ENCODE results near the gene ZNF770.
A peak's percentile ranks its signal among the peaks of the same experiment; 100 is the strongest.
"Not testable (repeated sequence)": the region's sequence is repeated elsewhere in the genome, so short reads cannot be mapped to it uniquely, and the experiment has no call there.

ZNF770 gene

DNA sequence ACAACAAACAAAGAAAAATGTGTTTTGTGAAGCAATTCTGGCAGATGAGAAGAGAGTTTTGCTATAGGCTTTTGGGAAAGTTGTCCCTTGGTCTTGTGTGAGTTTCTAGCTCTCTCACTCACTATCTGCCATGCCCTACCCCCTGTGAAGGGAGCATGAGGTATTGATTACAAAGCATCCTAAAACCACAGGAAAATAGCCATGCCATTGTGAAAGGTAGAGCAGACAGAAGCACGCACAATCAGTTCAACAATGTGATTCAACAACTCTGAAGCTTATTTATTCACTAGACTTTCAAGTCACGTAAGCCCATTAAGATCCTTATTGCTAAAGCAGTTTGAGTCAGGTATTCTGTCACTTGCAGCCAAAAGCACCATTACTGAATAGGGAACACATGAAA lies 12.0 kb downstream of the ZNF770 start:
- no peak for DNase-seq

DNA sequence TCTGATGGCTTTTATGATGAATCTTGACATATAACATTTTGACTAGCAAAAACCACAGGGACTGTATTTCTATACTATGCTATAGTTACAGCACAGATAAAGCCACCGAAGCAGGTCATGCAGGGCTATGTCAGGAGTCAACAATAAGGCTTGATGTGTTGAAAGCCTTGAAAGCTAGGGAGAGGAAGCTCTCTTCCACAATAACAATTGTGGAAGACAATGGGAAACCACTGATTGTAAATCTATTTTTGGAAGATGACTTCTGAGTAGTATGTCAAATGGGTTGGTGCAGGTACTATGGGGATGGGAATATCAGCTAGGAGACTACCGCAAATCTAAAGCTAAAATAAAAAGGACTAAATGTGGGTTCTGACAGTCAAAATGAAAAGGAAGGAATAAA lies 14.6 kb downstream of the ZNF770 start:
- DNase-seq: no peak

DNA sequence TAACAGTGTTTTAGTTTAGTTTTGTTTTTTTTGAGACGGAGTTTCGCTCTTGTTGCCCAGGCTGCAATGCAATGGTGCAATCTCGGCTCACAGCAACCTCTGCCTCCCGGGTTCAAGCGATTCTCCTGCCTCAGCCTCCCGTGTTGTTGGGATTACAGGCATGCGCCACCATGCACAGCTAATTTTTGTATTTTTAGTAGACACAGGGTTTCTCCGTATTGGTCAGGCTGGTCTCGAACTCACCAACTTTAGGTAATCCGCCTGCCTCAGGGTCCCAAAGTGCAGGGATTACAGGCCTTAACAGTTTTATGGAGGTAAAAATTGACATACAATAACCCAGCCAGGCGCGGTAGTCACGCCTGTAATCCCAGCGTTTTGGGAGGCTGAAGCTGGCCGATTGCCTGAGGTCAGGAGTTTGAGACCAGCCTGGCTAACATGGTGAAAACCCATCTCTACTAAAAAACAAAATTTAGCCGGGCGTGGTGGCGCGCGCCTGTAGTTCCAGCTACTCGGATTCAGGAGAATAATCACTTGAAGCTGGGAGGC lies 17.9 kb downstream of the ZNF770 start:
- DNase-seq: not testable (repeated sequence)

DNA sequence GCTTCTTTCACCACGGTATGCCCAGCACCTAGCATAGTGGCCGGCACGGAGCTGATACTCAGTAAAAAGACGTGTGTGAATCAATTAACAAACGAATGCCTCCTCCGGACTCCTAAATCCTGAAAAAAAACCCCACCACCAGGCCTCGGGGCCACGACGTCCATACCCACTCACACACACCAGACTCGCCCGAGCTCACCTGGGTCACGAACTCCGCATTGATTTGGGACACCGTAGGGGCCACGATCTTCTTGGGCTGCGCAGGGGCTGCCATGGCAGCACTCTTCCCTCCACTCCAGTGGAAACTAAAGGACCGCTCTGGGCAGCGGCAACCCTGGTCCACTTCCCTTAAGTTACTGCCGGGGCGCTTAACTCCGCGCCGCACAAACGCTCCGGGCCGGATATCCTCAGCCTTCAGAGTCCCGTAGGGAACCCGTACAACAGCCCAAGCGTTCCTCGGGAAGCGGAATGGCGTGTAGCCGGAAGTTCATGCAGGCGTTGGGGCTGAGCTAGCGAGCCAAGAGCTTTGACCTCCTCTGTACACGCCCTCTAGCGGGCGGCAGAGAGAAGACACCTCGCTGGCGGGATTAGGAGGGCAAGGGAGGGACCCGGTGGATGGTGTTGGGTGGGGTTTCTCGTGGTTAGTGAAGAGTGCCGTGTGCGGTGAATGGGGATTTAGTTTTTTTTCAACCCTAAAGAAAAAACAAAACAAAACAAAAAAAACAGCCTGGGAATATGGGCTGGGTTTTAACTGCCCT lies 18.6 kb downstream of the ZNF770 start, which contains the start of gene AQR:
Gene AQR, minus strand, starts transcription at position 403 of the 758 bp plus-strand sequence. Its CDS starts 129 bp downstream, at position 274.
- DNase-seq: peak; percentile 99

DNA sequence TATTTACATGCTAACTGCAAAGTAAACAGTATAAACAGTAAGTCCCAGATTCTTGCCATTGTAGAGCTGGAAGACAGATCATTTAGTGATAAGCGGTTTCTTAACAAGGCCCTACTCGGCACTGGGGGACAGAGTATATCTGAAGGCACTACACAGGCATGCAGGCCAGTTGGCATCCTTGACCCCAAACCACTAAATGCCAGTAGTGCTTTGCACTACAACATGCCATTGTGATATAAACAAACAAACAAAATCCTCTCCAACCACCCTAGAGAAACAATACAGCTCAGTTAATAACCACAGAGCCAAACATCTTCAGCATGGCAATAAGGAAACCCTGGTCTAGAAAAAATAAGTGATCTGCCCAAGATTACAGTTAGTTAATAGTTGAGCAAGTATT lies 23.8 kb downstream of the ZNF770 start:
- no peak for DNase-seq

DNA sequence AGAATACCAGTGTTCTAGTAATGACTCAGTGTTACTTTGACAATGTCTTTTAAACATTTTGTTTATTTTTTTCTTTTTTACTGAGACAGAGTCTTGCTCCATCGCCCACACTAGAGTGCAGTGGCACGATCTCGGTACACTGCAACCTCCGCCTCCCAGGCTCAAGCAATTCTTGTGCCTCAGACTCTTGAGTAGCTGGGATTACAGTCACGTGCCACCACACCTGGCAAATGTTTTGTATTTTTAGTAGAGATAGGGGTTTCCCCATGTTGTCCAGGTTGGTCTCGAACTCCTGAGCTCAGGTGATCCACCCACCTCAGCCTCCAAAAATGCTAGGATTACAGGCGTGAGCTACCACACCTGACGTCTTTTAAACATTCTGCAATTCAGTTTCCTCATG lies 34.2 kb downstream of the ZNF770 start:
- no peak for DNase-seq

DNA sequence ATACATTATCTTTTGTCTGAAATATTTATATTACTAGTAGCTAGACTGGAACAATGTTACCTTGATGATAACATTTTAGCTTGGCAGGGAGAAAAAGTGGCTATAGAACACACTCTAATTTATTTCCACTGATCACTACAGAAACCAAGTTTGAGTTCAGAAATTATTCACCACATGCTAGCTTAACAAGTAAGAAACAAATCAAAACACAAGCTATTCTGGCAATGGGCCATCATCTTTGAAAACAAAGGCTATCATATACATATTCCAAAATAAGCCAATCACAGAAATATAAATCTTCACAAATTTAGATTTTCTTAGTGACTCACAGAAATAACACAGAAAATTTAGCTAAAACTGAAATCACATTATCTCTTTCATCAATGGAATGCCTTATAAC lies 35.6 kb downstream of the ZNF770 start:
- DNase-seq: no peak

DNA sequence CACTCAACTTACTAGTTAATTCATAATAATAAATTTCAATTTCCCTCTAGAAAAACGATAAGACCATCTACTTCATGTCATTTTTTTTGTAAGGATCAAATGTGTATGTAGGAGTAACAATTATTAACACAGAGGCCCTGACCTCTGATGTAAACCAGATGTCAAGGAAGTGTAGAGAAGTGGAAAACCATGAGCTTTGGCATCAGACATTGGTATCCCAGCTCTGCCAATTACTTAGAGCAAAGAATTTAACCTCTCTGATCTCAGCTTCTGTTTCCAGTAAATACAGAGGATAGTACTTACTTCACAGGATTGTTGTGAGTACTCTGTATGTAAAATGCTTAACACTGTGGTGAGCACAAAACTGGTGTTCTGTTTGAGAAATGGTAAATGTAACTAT lies 36.1 kb downstream of the ZNF770 start:
- no peak for DNase-seq

DNA sequence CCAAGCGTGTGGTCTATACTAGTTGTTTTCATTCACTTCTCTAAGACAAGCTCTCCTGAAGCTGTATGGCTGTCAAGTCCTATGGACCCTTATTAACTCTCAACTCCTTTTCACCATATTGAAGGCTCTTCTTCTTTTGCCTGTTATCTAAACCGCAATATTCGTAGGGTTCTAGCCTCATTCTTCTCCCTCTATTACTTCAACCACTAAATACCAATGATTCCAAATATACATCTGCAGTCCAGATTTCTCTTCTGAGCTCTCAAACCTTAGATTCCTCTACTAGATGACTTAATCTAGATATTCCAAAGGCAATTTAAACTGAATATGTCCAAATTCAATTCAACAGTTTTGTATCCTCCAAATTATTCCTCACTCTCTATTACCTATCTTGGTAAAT lies 43.2 kb downstream of the ZNF770 start:
- no peak for DNase-seq

DNA sequence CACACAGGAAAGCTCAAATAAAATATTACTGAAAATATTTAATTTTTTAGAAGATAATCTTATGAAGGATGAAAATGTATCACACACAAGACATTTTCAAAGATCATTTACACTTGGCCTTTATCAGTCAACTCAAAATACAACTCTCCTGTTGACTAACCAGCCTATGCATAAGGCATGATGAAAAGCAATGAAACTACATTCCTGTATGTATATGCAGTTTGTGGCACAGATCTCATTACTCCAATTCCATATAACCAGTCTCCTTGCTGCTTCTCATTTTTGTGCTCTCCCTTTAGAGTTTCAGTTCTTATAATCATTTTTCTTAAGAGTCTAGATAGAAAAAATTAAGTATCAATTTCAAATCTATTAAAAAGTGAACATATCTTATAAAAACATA lies 44.4 kb downstream of the ZNF770 start:
- no peak for DNase-seq

DNA sequence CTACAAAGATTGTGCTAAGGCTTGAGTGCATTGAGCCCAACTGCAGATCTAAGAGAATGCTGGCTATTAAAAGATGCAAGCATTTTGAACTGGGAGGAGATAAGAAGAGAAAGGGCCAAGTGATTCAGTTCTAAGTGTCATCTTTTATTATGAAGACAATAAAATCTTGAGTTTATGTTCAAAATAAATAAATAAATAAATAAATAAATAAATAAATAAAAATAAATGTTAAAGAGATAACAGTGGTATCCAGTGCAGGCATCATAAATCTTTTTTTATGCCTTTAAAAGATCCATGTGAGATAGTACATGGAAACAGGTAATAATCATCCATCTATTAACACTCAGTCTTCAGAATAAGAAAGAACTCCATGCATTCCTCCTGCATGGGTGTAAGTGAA lies 44.8 kb downstream of the ZNF770 start:
- not testable (repeated sequence) for DNase-seq

DNA sequence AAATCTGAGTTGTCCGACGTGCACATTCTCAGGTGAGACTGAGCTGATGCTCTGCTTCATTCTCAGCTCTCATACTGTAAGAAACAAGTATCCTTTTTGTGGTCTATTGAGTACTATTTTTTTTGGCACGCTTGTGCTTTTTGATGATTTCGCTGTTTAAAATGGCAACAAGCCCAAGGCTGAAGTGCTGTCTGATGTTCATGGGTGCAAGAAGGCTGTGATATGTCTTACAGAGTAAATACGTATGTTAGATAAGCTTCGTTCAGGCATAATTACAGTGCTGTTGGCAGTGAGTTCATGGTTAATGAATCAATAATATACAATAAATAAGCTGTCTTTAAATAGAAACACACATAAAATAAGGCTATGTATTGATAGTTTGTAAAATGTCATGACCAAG lies 45.7 kb downstream of the ZNF770 start:
- DNase-seq: no peak

DNA sequence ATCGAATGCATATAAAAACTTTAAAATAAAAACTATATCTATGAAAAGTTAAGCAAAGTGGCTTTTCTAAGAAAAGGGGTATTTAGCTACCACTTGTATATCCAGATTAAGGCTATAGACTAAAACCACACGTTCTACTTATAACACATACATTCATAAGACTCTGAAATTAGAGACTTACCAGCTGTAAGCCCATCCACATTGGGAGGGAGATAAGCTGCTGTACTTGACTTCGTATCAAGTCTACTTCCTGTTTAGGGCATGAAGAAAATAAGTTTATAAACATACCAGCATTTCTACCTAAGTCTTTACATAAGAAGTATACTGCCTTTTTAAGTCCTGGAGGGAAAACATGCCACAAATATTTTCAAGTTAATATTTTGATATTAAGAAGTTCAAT lies 46.3 kb downstream of the ZNF770 start:
- DNase-seq: no peak

DNA sequence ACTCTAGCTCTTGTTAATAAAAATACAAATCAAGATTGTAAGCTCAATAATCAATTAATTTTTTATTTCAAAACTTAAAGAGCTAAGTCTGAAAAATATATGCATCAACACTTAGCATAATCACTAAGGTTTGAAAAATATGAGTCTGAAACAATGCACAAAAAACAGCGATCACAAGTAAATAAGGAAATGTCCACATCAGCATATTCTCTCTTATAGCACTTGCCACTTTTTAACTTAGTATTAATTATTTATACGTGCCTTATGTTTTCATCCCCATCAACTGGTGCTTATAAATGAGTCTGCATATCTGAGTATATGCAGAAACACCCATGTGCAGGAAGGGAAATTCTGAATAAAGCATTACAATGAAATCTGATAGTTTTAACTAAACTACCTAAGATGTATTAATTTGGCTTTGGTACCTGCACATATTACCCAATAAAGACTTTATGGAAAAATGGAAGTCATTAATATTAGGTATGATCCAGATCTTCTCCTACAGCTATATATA lies 46.8 kb downstream of the ZNF770 start:
- DNase-seq: no peak

DNA sequence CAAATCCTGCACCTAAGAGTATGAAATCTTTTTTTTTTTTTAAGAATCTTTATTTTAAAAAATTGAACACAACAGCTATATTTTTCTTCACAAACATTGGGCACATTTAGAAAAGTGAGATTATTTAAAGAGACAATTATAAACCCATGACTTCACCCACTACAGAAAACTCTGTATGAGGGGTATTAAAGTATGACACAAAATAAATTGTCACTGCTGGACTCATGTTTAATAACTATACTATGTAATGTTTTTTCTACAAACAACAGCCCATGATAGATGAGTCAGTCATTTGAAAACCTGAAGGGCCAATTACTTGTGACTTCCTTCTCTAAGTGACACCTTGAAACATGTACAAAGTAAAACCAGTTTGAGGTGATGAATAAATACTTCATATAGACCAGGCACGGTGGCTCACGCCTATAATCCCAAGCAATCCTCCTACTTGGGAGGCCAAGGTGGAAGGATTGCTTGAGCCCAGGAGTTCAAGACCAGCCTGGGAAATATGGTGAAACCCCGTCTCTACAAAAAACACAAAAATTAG lies 54.6 kb downstream of the ZNF770 start:
- no peak for DNase-seq

DNA sequence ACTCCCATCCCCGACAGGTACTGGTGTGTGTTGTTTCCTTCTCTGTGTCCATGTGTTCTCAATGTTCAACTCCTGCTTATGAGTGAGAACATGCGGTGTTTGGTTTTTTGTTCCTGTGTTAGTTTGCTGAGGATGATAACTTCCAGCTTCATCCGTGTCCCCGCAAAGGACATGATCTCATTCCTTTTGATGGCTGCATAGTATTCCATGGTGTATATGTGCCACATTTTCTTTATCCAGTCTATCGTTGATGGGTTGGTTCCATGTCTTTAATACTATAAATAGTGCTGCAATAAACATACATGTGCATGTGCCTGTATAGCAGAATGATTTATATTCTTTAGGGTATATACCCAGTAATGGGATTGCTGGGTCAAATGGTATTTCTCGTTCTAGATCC lies 59.7 kb downstream of the ZNF770 start:
- DNase-seq: not testable (repeated sequence)
